Choroid plexus epithelial cell (primary cell): ENCODE results near the gene MLXIP.
"Not testable (repeated sequence)": the region's sequence is repeated elsewhere in the genome, so short reads cannot be mapped to it uniquely, and the experiment has no call there.

ENCODE experiments used
- DNase-seq: peaks from one replicate; pipeline ENCODE4 v3.0.0-alpha.2; 2010; ENCODE audit warnings: low read depth
- H3K4me3 ChIP-seq: 2 replicates; pipeline ENCODE4 v1.5.1; 2011; ENCODE audit warnings: low read depth, mild to moderate bottlenecking, control low read depth, low read length, moderate library complexity
- TF ChIP-seq, protein P1 (sequence below): conservative IDR thresholded peaks from 2 replicates; pipeline ENCODE4 v1.5.1; 2011; ENCODE audit warnings: low read depth, mild to moderate bottlenecking, control low read depth, inconsistent platforms, low read length, moderate library complexity

Gene MLXIP

DNA sequence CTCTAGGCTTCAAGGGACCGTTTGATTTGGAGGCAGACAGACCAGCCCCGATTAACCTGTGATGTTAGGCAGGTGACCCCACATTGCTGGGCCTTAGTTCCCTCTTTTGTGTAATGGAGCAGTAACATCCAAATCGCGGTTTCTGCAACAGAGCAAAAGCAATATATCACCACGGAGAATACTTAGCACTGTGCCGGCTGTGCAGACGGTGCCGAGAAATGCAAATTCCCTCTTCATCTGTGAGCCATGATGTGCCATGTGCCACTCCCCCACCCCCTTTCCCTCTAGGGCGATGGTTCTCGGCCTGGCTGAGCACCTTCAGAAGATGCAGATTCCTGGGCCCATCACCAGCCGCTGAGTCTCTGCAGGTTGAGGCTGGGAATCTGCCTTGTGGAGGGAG, 46.0 kb upstream of the MLXIP start:
- TF ChIP-seq, protein P1, sequence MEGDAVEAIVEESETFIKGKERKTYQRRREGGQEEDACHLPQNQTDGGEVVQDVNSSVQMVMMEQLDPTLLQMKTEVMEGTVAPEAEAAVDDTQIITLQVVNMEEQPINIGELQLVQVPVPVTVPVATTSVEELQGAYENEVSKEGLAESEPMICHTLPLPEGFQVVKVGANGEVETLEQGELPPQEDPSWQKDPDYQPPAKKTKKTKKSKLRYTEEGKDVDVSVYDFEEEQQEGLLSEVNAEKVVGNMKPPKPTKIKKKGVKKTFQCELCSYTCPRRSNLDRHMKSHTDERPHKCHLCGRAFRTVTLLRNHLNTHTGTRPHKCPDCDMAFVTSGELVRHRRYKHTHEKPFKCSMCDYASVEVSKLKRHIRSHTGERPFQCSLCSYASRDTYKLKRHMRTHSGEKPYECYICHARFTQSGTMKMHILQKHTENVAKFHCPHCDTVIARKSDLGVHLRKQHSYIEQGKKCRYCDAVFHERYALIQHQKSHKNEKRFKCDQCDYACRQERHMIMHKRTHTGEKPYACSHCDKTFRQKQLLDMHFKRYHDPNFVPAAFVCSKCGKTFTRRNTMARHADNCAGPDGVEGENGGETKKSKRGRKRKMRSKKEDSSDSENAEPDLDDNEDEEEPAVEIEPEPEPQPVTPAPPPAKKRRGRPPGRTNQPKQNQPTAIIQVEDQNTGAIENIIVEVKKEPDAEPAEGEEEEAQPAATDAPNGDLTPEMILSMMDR = no peak
- no peak for DNase-seq
- no peak overlapping the region for H3K4me3 ChIP-seq

DNA sequence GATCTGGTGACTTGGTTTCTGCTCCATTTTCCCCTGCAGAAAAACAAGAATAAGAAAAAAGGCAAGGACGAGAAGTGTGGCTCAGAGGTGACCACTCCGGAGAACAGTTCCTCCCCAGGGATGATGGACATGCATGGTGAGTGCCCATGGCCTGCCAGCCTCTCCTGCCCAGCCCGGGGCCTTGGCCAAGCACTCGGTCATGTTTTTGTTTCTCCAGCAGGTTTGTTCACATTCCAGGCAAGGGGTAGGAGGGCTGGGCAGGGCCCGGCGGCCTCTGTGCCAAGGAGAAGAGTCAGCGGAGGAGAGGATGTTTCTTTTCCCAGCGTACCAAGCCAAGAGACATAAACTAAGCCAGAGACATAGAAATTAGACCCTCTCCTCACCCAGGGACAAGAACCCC, 43.3 kb upstream of the MLXIP start:
- DNase-seq = no peak
- TF ChIP-seq, protein P1 = no peak
- H3K4me3 ChIP-seq = no peak overlapping the region

DNA sequence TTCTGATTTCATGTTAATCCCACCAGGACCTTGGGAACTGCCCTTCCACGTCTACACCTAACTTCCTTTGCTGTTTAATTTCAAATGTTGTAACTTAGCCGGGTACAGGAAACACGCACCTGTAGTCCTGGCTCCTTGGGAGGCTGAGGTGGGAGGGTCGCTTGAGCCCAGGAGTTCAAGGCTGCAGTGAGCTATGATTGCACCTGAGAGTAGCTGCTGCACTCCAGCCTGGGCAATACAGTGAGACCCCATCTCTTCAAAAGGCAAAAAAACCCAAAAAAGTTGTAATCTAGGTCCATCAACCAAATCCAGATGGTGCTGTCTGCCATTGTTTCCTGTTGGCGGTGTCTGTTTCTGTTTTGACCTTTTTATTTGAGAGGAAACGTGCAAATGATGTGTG, 42.4 kb upstream of the MLXIP start:
- no peak overlapping the region for H3K4me3 ChIP-seq
- DNase-seq = no peak
- TF ChIP-seq, protein P1 = no peak

DNA sequence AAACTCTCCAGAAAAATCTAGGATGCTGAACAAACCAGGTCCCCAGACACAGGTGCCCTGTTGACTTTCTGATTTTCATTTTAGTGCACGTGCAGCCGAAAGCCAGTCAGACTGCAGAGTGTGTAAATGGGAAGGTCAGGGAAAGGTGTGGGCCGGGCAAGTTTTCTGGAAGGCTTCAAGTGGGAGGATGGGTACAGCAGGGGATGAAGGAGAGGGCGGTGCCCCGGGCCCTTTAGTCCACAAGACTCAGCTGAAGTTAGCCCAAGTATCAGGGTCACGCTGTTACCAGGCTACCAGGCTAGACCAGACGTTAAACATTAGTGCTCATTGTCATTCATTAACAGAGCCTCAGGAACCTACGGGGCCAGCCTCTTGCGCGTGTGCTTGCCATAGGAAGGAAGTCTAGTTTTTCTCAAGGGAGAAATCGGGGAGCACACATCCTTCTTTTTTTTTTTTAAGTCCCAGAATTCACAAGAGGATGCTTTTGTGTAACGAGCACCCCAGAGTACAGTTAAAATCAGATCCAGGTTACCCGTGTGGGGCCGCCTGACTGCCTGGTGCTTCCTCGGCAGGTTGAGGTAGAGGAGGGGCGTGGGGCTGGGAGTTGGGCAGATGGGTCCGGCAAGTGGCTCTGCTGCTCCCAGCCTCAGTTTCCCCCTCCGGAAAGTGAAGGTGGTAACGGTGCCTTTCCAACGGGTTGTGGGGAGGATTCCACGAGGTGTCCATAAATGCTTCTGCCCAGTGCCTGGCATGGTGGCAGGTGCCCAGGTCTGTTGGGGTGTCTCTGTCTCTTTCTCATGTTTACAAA, 37.8 kb upstream of the MLXIP start:
- TF ChIP-seq, protein P1 = no peak
- DNase-seq = no peak
- H3K4me3 ChIP-seq = no peak overlapping the region

DNA sequence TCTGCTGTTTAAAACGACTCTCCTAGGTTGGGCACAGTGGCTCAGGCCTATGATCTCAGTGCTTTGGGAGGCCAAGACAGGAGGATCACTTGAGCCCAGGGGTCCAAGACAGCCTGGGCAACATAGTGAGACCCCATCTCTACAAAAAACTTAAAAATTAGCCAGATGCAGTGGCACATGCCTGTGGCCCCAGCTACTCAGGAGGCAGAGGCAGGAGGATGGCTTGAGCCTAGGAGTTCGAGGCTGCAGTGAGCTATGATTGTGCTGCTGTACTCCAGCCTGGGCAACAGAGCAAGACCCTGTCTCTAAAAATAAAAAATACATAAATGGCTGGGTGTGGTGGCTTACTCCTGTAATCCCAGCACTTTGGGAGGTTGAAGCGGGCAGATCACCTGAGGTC, 37.1 kb upstream of the MLXIP start:
- H3K4me3 ChIP-seq, DNase-seq: not testable (repeated sequence)

DNA sequence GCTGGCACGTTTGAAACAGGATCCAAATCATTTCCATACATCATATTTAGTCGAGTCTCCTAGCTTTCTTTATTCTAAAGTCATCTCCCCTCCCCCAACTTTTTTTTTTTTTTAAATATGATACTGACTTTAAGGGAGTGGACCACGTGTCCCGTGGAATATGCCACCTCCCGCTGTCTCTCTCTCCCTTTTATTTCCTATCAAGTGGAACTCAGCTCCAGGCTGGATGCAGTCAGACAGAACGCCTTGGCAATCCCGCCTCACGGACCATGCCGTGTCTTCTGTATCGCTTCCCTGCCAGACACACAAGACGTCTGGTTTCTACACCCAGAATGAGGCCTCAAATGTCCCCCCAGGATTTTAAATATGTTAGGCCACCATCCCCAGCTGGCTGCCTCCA, 35.6 kb upstream of the MLXIP start:
- DNase-seq = no peak
- TF ChIP-seq, protein P1 = no peak
- H3K4me3 ChIP-seq = no peak overlapping the region

DNA sequence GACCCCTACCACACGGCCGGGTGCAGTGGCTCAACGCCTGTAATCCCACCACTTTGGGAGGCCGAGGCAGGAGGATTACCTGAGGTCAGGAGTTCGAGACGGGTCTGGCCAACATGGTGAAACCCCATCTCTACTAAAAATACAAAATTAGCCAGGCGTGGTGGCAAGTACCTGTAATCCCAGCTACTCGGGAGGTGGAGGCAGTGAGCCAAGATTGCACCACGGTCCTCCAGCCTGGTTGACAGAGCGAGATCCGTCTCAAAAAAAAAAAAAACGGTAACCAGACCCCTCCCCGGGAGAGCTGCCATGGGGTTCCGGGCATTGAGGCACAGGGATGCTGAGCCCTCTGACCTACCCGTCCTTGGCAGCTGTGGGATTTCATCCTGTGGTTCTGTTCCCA, 35.1 kb upstream of the MLXIP start:
- no peak for DNase-seq
- TF ChIP-seq, protein P1 = no peak
- no peak overlapping the region for H3K4me3 ChIP-seq
